ENCODE results near the gene ATP10A. TPM values are rescaled to one million over a fixed set of nuclear protein-coding genes. Genes with fewer than 3 reads are reported as not detected.

ATP10A gene
- total and polyA plus RNA-seq, 2 of the 8 experiments (the other 6 are each of a cell fraction or from before 2014, with no cell fraction given), result 2.0 to 2.8 TPM

- Histone ChIP-seq H4K91ac (replicated peaks; ENCODE audit: insufficient read length, low read length) (no peak overlapping the region), H3K27me3 (replicated peaks in 1 of 4; ENCODE audit: control insufficient read depth in 3 of 4, extremely low read depth in 1 of 4, insufficient read depth in 3 of 4, low read length in 3 of 4) (no peaks in the 10 kb centered on the region), H4K8ac (ENCODE audit: extremely low read depth, insufficient read depth, low read length) (no peak overlapping the region), H3K9ac (replicated peaks in 1 of 4; ENCODE audit: extremely low read depth in 1 of 4, low read depth in 3 of 4, low read length in 3 of 4) (no peak overlapping the region), H3K23ac (ENCODE audit: insufficient read length) (no peak overlapping the region), H2BK20ac (ENCODE audit: low read length) (peak overlapping the region; percentile 92; the same call in 1 of the 2 replicates), H3K79me2 (ENCODE audit: control insufficient read depth in 1 of 2, insufficient read depth in 2 of 2, low read length in 2 of 2) (no peaks in the 10 kb centered on the region), H2AK5ac (ENCODE audit: low read depth, low read length) (0 out of 2 replicates have a peak overlapping the region, but pooled peaks have one; percentile 32), H2BK12ac (ENCODE audit: low read depth, low read length) (peak overlapping the region; percentile 35; the same call in 1 of the 2 replicates), H3K14ac (ENCODE audit: insufficient read length) (no peak overlapping the region), H3K18ac (ENCODE audit: extremely low read depth, low read length) (no peak overlapping the region), H3K4me2 (ENCODE audit: insufficient read depth in 1 of 2, low read depth in 2 of 2, low read length in 2 of 2) (no peak overlapping the region), H3K79me1 (ENCODE audit: low read depth, low read length) (no peaks in the 10 kb centered on the region), H2AFZ (ENCODE audit: low read length) (no peak overlapping the region), H4K5ac (ENCODE audit: insufficient read length, low read depth, low read length) (no peak overlapping the region), H4K20me1 (replicated peaks in 1 of 2; ENCODE audit: control insufficient read depth in 1 of 2, insufficient read depth in 2 of 2, low read length in 2 of 2) (no peaks in the 10 kb centered on the region), H3K23me2 (ENCODE audit: low read depth, low read length) (no peaks in the 10 kb centered on the region), H3K56ac (replicated peaks; ENCODE audit: insufficient read length, low read depth, low read length) (no peak overlapping the region), H2BK5ac (ENCODE audit: low read depth, low read length) (peak overlapping the region; percentile 41; the same call in 1 of the 2 replicates), H2BK120ac (replicated peaks; ENCODE audit: low read depth, low read length) (no peak overlapping the region), H3K4me1 (replicated peaks in 1 of 4; ENCODE audit: control insufficient read depth in 3 of 4, insufficient read depth in 4 of 4, low read length in 3 of 4) (peaks cover 0 to 10% (median 3%) of the 10 kb centered on the region in 4 experiments; a peak in 6 of 7 replicates), H3K4me3 (ENCODE audit: extremely low read depth in 1 of 4, insufficient read depth in 2 of 4, low read depth in 3 of 4, low read length in 4 of 4) (no peak overlapping the region), H3K9me3 (ENCODE audit: insufficient read depth in 2 of 2, low read depth in 1 of 2, low read length in 1 of 2) (no peaks in the 10 kb centered on the region), H3K36me3 (ENCODE audit: control insufficient read depth in 2 of 4, insufficient read depth in 4 of 4, low read length in 3 of 4) (no peaks in the 10 kb centered on the region), H3K4ac (replicated peaks; ENCODE audit: insufficient read length, low read depth, low read length) (no peak overlapping the region), H3K27ac (ENCODE audit: low read depth, low read length) (no peak overlapping the region), H2BK15ac (ENCODE audit: low read length) (no peak overlapping the region)
- TF ChIP-seq YY1 (IDR thresholded peaks at IDR 0.05; ENCODE audit: low read depth, low read length), result no peak
- no peak for TF ChIP-seq KDM4A (IDR thresholded peaks at IDR 0.05; ENCODE audit: low read depth, low read length, severe bottlenecking)
- TF ChIP-seq GABPA (IDR thresholded peaks at IDR 0.05; ENCODE audit: borderline replicate concordance, insufficient read depth, low read length), result no peak
- 95% methylated on average over 19 of the region's 19 CpGs; no CpG with 5 or more reads in 1 of the 2 experiments for WGBS, 2 experiments (ENCODE audit: extremely low coverage in 1 of 2, insufficient coverage in 1 of 2, insufficient read length in 1 of 2, insufficient replicate concordance in 2 of 2, low coverage in 1 of 2, low lambda C conversion rate in 2 of 2, missing lambda C conversion rate in 1 of 2)
- no peak for FAIRE-seq
- POLR2A ChIA-PET (ENCODE audit: partially characterized antibody), result no interaction called here
- CTCF ChIA-PET (ENCODE audit: partially characterized antibody), result interaction anchor here (0.6 to 4.2 kb wide), 14 partner anchors 10 to 891 kb away, joined by 3 to 26 read pairs (median 4); no protein-coding TSS in a partner anchor
- no peak for DNase-seq (ENCODE audit: low read depth in 1 of 2, low spot score in 2 of 2)
Measured at GRCh38 chr15:25694823-25695312, 168.3 kb downstream of the ATP10A start.

Data from H1 (cell line).